ENCODE data around the gene MPPE1. TPM values are rescaled to one million over a fixed set of nuclear protein-coding genes. Genes with fewer than 3 reads are reported as not detected.

MPPE1 gene
- total RNA-seq, 2 experiments from 2014 or later = 21.7 to 22.4 TPM

DNA sequence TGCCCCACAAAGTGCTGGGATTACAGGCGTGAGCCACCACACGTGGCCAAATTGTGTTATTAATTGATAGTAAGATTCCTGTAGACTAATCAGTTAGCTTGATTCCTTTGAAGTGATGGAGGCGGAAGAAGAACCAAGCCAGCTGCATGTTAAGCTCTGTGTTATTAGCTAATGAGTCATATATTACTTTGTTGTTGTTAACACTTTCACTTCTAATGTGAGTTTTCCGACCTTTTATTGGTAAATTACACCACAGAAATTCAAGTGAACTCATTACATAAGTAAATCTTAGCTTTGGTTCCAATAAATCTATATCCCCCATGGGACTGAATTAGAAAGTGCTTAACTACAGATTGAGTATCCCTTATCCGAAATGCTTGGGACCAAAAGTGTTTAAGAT is 36.6 kb downstream of the MPPE1 start:
- H3K27me3 Mint-ChIP-seq = peaks cover 7% of the 10 kb centered on the region
- ChIA-PET POLR2A (no interaction called here), CTCF (interaction anchor here (1.2 to 1.6 kb wide), 2 partner anchors 67 to 139 kb away, joined by 3 to 5 read pairs; no protein-coding TSS in a partner anchor)
- H3K9me3 Mint-ChIP-seq = no peaks in the 10 kb centered on the region
- DNase-seq (no peak), ATAC-seq (no peak)
- no peak overlapping the region for H3K4me3 Mint-ChIP-seq
- H3K36me3 Mint-ChIP-seq (ENCODE audit: low read depth) = no peaks in the 10 kb centered on the region
- no peaks in the 10 kb centered on the region for H3K4me1 Mint-ChIP-seq (ENCODE audit: low read depth)
- no peak overlapping the region for H3K27ac Mint-ChIP-seq
- intact Hi-C loops (cut with micrococcal nuclease) = loop anchor here (10.0 kb wide), 1 partner anchor 137 kb away; no protein-coding TSS in a partner anchor
- TF ChIP-seq, protein P1, sequence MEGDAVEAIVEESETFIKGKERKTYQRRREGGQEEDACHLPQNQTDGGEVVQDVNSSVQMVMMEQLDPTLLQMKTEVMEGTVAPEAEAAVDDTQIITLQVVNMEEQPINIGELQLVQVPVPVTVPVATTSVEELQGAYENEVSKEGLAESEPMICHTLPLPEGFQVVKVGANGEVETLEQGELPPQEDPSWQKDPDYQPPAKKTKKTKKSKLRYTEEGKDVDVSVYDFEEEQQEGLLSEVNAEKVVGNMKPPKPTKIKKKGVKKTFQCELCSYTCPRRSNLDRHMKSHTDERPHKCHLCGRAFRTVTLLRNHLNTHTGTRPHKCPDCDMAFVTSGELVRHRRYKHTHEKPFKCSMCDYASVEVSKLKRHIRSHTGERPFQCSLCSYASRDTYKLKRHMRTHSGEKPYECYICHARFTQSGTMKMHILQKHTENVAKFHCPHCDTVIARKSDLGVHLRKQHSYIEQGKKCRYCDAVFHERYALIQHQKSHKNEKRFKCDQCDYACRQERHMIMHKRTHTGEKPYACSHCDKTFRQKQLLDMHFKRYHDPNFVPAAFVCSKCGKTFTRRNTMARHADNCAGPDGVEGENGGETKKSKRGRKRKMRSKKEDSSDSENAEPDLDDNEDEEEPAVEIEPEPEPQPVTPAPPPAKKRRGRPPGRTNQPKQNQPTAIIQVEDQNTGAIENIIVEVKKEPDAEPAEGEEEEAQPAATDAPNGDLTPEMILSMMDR (IDR thresholded peaks at IDR 0.05) = no peak

DNA sequence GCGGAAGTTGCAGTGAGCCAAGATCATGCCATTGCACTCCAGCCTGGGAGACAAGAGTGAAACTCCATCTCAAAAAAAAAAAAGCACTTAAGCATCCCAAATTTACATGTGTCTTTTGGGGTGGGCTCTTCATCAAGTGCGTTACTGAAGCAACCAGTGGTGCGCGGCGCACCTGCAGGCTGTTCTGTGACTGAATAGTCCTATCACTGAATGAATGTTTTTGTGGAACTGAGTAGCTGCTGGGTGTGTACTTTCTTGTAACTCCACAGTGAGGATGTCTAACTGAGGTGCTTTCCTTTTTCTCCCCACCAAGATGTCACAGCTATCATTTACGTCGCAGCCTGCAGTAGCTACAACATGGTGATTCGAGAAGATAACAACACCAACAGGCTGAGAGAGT is 39.9 kb downstream of the MPPE1 start:
- no peak overlapping the region for H3K4me3 Mint-ChIP-seq
- CTCF ChIA-PET = no interaction called here
- peaks cover 7% of the 10 kb centered on the region for H3K27me3 Mint-ChIP-seq
- TF ChIP-seq, protein P1 (IDR thresholded peaks at IDR 0.05) = no peak
- no peaks in the 10 kb centered on the region for H3K9me3 Mint-ChIP-seq
- POLR2A ChIA-PET = no interaction called here
- H3K27ac Mint-ChIP-seq = no peak overlapping the region
- ATAC-seq (no peak), DNase-seq (no peak)
- no peaks in the 10 kb centered on the region for H3K36me3 Mint-ChIP-seq (ENCODE audit: low read depth)
- intact Hi-C loops (cut with micrococcal nuclease) = no loop called here
- no peaks in the 10 kb centered on the region for H3K4me1 Mint-ChIP-seq (ENCODE audit: low read depth)

DNA sequence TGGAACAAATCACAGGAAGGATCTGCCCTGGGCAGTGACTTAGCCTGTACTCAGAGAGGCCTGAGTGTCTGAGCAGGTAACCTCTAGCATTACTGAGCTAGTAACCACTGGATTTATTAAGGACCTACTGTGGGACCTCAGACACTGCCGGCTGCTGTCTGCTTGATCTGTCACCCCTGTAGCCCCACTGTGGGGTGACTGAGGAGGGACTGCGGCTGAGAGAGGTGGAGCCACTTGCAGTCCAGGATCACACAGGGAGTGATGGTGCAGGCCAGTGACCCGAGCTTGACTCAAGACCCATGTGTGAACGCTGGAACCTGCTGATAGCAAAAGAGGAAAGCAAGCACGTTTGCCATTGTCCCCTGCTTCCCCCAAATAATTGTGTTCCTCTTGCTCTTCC is 41.4 kb downstream of the MPPE1 start:
- TF ChIP-seq, protein P1 (IDR thresholded peaks at IDR 0.05) = no peak
- POLR2A ChIA-PET = no interaction called here
- CTCF ChIA-PET = no interaction called here
- peaks cover 7% of the 10 kb centered on the region for H3K27me3 Mint-ChIP-seq
- no peaks in the 10 kb centered on the region for H3K9me3 Mint-ChIP-seq
- no peaks in the 10 kb centered on the region for H3K4me1 Mint-ChIP-seq (ENCODE audit: low read depth)
- no peak for ATAC-seq
- H3K27ac Mint-ChIP-seq = no peak overlapping the region
- no peak for DNase-seq
- intact Hi-C loops (cut with micrococcal nuclease) = no loop called here
- no peaks in the 10 kb centered on the region for H3K36me3 Mint-ChIP-seq (ENCODE audit: low read depth)
- no peak overlapping the region for H3K4me3 Mint-ChIP-seq

DNA sequence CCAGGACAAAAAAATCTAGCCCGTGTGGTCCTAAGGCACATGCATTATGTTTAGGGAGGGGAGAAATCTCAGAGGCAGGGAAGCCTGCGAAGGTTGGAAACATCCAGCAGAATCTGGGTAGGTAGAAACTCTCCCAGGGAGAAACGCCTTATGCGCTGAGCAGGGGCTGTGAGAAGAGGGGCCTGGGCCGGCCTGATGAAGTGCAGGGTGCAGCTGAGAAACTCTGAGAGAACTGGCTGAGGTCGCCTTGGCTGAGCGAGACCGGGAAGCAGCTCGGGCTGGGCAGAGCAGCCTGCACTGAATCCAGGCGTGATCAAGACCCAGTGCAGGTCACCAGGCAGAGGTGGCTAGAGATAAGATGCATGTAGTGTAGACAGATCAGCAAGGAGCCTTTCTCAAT is 41.8 kb downstream of the MPPE1 start:
- Mint-ChIP-seq H3K9me3 (no peaks in the 10 kb centered on the region), H3K4me1 (ENCODE audit: low read depth) (no peaks in the 10 kb centered on the region), H3K27ac (no peak overlapping the region), H3K36me3 (ENCODE audit: low read depth) (no peaks in the 10 kb centered on the region), H3K4me3 (no peak overlapping the region), H3K27me3 (peaks cover 6% of the 10 kb centered on the region)
- POLR2A ChIA-PET = no interaction called here
- DNase-seq (no peak), ATAC-seq (no peak)
- intact Hi-C loops (cut with micrococcal nuclease) = no loop called here
- CTCF ChIA-PET = interaction anchor here (0.6 kb wide), 1 partner anchor 72 kb away, joined by 3 read pairs; no protein-coding TSS in a partner anchor
- TF ChIP-seq, protein P1 (IDR thresholded peaks at IDR 0.05) = no peak

DNA sequence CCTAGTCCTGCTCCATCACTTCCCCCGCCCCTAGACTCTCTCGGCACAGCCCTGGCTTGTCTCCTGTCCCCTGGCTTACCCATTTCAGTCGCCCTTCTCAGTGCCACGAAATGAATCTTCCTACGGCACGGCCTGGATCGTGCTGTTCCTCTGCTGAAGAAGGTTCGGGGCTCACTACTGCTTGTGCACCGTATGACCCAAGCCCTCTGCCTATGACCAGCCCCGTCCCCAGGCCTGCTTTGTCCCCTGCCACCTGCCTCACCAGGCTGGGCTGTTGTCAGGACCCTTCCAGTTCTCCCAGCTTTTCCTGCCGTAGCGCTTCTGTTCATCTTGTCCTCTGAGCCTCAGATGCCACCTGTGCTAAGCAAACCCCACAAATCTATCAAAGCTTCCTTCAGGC is 43.0 kb downstream of the MPPE1 start:
- no peak for DNase-seq
- Mint-ChIP-seq H3K4me3 (no peak overlapping the region), H3K27me3 (peaks cover 5% of the 10 kb centered on the region), H3K9me3 (no peaks in the 10 kb centered on the region), H3K27ac (no peak overlapping the region), H3K36me3 (ENCODE audit: low read depth) (no peaks in the 10 kb centered on the region), H3K4me1 (ENCODE audit: low read depth) (peaks cover 3% of the 10 kb centered on the region)
- ChIA-PET CTCF (no interaction called here), POLR2A (interaction anchor here (0.6 to 1.0 kb wide), 2 partner anchors 21 to 479 kb away, joined by 3 read pairs; no protein-coding TSS in a partner anchor)
- TF ChIP-seq, protein P1 (IDR thresholded peaks at IDR 0.05) = no peak
- intact Hi-C loops (cut with micrococcal nuclease) = no loop called here
- no peak for ATAC-seq

Data from activated CD8-positive, alpha-beta T cell treated with anti-CD3 and anti-CD28 coated beads for 36 hours (primary cell).